OCI-LY7 (cell line): ENCODE measurements around the gene MPV17L. TPM values are rescaled to one million over a fixed set of nuclear protein-coding genes. Genes with fewer than 3 reads are reported as not detected.
"Not testable (repeated sequence)": the region's sequence is repeated elsewhere in the genome, so short reads cannot be mapped to it uniquely, and the experiment has no call there.

ENCODE experiments used
- BruUV-seq: library from RNA; stranded (reverse); fragments of 400-500 nt; replicated peaks from 2 replicates; lab custom pipeline; 2021; lab: Mats Ljungman, UMichigan
- CTCF ChIA-PET: fragments of 300-600 bp; sonication (Branson Sonifier 250); formaldehyde crosslinking; loops from one replicate; lab custom pipeline; 2022; ENCODE audit warnings: antibody characterized with exemption; ENCODE audit not compliant: unreplicated experiment; lab: Charles Lee
- POLR2A ChIA-PET: fragments of 300-600 bp; sonication (Branson Sonifier 250); formaldehyde crosslinking; loops from one replicate; lab custom pipeline; 2022; ENCODE audit warnings: antibody characterized with exemption; lab: Charles Lee
- DNase-seq: peaks from one replicate; pipeline ENCODE4 v3.0.0-alpha.2; 2015; ENCODE audit warnings: low spot score
- H2AFZ ChIP-seq: fragments of 200-600 bp; sonication (generic), shearing (Covaris generic); 2 replicates; pipeline ENCODE4 v1.6.1; 2014; ENCODE audit warnings: mild to moderate bottlenecking, antibody characterized with exemption, low read length, moderate library complexity
- H3K27ac ChIP-seq: fragments of 200-600 bp; sonication (generic); 2 replicates; pipeline ENCODE4 v1.5.1; 2014; ENCODE audit warnings: mixed run types, low read depth, mild to moderate bottlenecking, moderate library complexity, low read length, inconsistent platforms; ENCODE audit not compliant: poor library complexity, severe bottlenecking
- H3K36me3 ChIP-seq: fragments of 200-600 bp; sonication (generic); 2 replicates; pipeline ENCODE4 v1.6.1; 2014; ENCODE audit warnings: mild to moderate bottlenecking, antibody characterized with exemption, low read length, moderate library complexity, mixed read lengths; ENCODE audit not compliant: insufficient read depth
- H3K4me1 ChIP-seq: fragments of 200-600 bp; sonication (generic); 2 replicates; pipeline ENCODE4 v1.5.1; 2014; ENCODE audit warnings: mild to moderate bottlenecking, low read length; ENCODE audit not compliant: insufficient read depth, poor library complexity, severe bottlenecking
- H3K4me2 ChIP-seq: fragments of 200-600 bp; sonication (generic); 2 replicates; pipeline ENCODE4 v1.6.1; 2014; ENCODE audit warnings: mild to moderate bottlenecking, low read length
- H3K4me3 ChIP-seq: fragments of 200-600 bp; sonication (generic); 2 replicates; pipeline ENCODE4 v1.5.1; 2014; ENCODE audit warnings: mild to moderate bottlenecking, low read depth, low read length; ENCODE audit not compliant: poor library complexity, severe bottlenecking
- H3K79me2 ChIP-seq: fragments of 200-600 bp; sonication (generic); 2 replicates; pipeline ENCODE4 v1.6.1; 2016; ENCODE audit warnings: low read depth, mild to moderate bottlenecking, low read length, moderate library complexity, mixed read lengths; ENCODE audit not compliant: insufficient read depth
- H3K9me2 ChIP-seq: fragments of 200-600 bp; sonication (generic); 2 replicates; pipeline ENCODE4 v1.6.1; 2016; ENCODE audit warnings: mild to moderate bottlenecking, low read length, mixed read lengths; ENCODE audit not compliant: insufficient read depth
- H3K9me3 ChIP-seq: fragments of 200-600 bp; sonication (generic); 2 replicates; pipeline ENCODE4 v1.6.1; 2014; ENCODE audit warnings: mild to moderate bottlenecking, mixed run types, low read length, mixed read lengths
- H4K20me1 ChIP-seq: fragments of 200-600 bp; sonication (generic); 2 replicates; pipeline ENCODE4 v1.6.1; 2014; ENCODE audit warnings: mild to moderate bottlenecking, antibody characterized with exemption, low read length, moderate library complexity, mixed read lengths; ENCODE audit not compliant: insufficient read depth
- CTCF ChIP-seq: fragments of 200-600 bp; sonication (generic); conservative IDR thresholded peaks from 2 replicates; pipeline ENCODE4 v1.5.1; 2014; ENCODE audit warnings: mild to moderate bottlenecking, antibody characterized with exemption, low read length, moderate library complexity, mixed read lengths
- EZH2phosphoT487 ChIP-seq: fragments of 200-600 bp; sonication (generic); IDR thresholded peaks from 2 replicates; pipeline ENCODE4 v1.6.1; 2018; ENCODE audit warnings: low read depth, borderline replicate concordance, mild to moderate bottlenecking, mixed run types, antibody characterized with exemption, low read length, moderate library complexity, mixed read lengths
- intact Hi-C: fragments of 100-400 bp; cut with micrococcal nuclease; formaldehyde crosslinking; loops from one replicate; pipeline ENCODE4 v1.10.0; 2022; ENCODE audit not compliant: unreplicated experiment
- total RNA-seq, 2 experiments: library from RNA; depleted of rRNA in 1 of 2; stranded (reverse); fragments of >200 nt in 1 of 2; shearing (Covaris generic) in 1 of 2; gene quantifications; 2 replicates each; pipeline ENCODE4 v1.2.3, GENCODE V29; 2014 to 2022

The MPV17L gene
- total RNA-seq, 2 experiments from 2014 or later, result 0.08 TPM; not detected in 1

GRCh38 chr16:15439102-15439501 lies 43.5 kb downstream of the MPV17L start:
- TF ChIP-seq CTCF (no peak), EZH2phosphoT487 (no peak)
- no peaks in the 10 kb centered on the region for H3K36me3 ChIP-seq
- H3K27ac ChIP-seq, result no peak overlapping the region
- H3K9me3 ChIP-seq, result no peaks in the 10 kb centered on the region
- ChIA-PET CTCF (no interaction called here), POLR2A (interaction anchor here (0.6 kb wide), 1 partner anchor 17 kb away, joined by 3 read pairs; no protein-coding TSS in a partner anchor)
- intact Hi-C loops, result loop anchor here (10.0 kb wide), 1 partner anchor 56 kb away; no protein-coding TSS in a partner anchor
- no peak overlapping the region for H2AFZ ChIP-seq
- no peaks in the 10 kb centered on the region for H3K4me1 ChIP-seq
- H3K79me2 ChIP-seq, result no peaks in the 10 kb centered on the region
- no TSS peak for BruUV-seq
- no peak overlapping the region for H3K4me3 ChIP-seq
- no peaks in the 10 kb centered on the region for H4K20me1 ChIP-seq
- no peaks in the 10 kb centered on the region for H3K9me2 ChIP-seq
- no peak for DNase-seq
- H3K4me2 ChIP-seq, result no peak overlapping the region

- Histone ChIP-seq H3K9me2 (no peaks in the 10 kb centered on the region), H3K4me2 (no peak overlapping the region), H3K79me2 (no peaks in the 10 kb centered on the region), H3K27ac (no peak overlapping the region), H2AFZ (no peak overlapping the region), H3K36me3 (no peaks in the 10 kb centered on the region), H3K4me1 (no peaks in the 10 kb centered on the region), H3K9me3 (no peaks in the 10 kb centered on the region), H3K4me3 (no peak overlapping the region), H4K20me1 (no peaks in the 10 kb centered on the region)
- no peak for TF ChIP-seq CTCF
- no peak for TF ChIP-seq EZH2phosphoT487
- DNase-seq, result no peak
- ChIA-PET POLR2A (interaction anchor here (0.6 kb wide), 1 partner anchor 17 kb away, joined by 3 read pairs; no protein-coding TSS in a partner anchor), CTCF (no interaction called here)
- BruUV-seq, result no TSS peak
- intact Hi-C loops, result loop anchor here (10.0 kb wide), 1 partner anchor 55 kb away; no protein-coding TSS in a partner anchor
Observed at GRCh38 chr16:15439521-15439920, 44.0 kb downstream of the MPV17L start.

- no peaks in the 10 kb centered on the region for H4K20me1 ChIP-seq
- no peak for DNase-seq
- ChIA-PET POLR2A (no interaction called here), CTCF (no interaction called here)
- H3K4me2 ChIP-seq, result no peak overlapping the region
- TF ChIP-seq EZH2phosphoT487, result no peak
- no peak for TF ChIP-seq CTCF
- no peaks in the 10 kb centered on the region for H3K36me3 ChIP-seq
- BruUV-seq, result no TSS peak
- H3K27ac ChIP-seq, result no peak overlapping the region
- no peaks in the 10 kb centered on the region for H3K9me2 ChIP-seq
- H3K4me1 ChIP-seq, result no peaks in the 10 kb centered on the region
- intact Hi-C loops, result no loop called here
- no peaks in the 10 kb centered on the region for H3K79me2 ChIP-seq
- H2AFZ ChIP-seq, result no peak overlapping the region
- 0 out of 2 replicates have a peak, but pooled peaks cover 4% of the 10 kb centered on the region for H3K9me3 ChIP-seq
- H3K4me3 ChIP-seq, result no peak overlapping the region
Observed at GRCh38 chr16:15440852-15441251, 45.3 kb downstream of the MPV17L start.

GRCh38 chr16:15442140-15442539 lies 46.6 kb downstream of the MPV17L start:
- intact Hi-C loops, H3K4me2 ChIP-seq, BruUV-seq, H4K20me1 ChIP-seq, H3K9me2 ChIP-seq, H3K4me3 ChIP-seq, H3K27ac ChIP-seq, DNase-seq, H3K9me3 ChIP-seq, H3K4me1 ChIP-seq, H2AFZ ChIP-seq, CTCF ChIA-PET, H3K36me3 ChIP-seq, H3K79me2 ChIP-seq: not testable (repeated sequence)
- POLR2A ChIA-PET, result interaction anchor here (0.6 kb wide), 1 partner anchor 21 kb away, joined by 3 read pairs; no protein-coding TSS in a partner anchor
